Keratinocyte (primary cell): Measurements from ENCODE around the gene TNFAIP3. TPM values are rescaled to one million over a fixed set of nuclear protein-coding genes. Genes with fewer than 3 reads are reported as not detected.

ENCODE experiments used
- DNase-seq: peaks from one replicate; pipeline ENCODE4 v3.0.0-alpha.2; 2011; ENCODE audit warnings: low read depth, missing footprints, low spot score
- FAIRE-seq: peaks from 2 replicates; lab custom pipeline; 2011; peaks lifted over from hg19 to GRCh38; lab: Jason Lieb, UNC
- H2AFZ ChIP-seq: 2 replicates; pipeline ENCODE4 v1.6.0; 2012; ENCODE audit warnings: low read length, control low read depth, inconsistent platforms; ENCODE audit not compliant: control insufficient read depth
- H3K27ac ChIP-seq: 2 replicates; pipeline ENCODE4 v1.5.1; 2011; ENCODE audit warnings: low read length; ENCODE audit not compliant: control insufficient read depth, insufficient read depth
- H3K27me3 ChIP-seq: 3 replicates; pipeline ENCODE4 v1.6.0; 2011; ENCODE audit warnings: low read length; ENCODE audit not compliant: control insufficient read depth, insufficient read depth; ENCODE audit errors: extremely low read depth
- H3K36me3 ChIP-seq, 2 experiments: 2 replicates in 1 of 2; 3 replicates in 1 of 2; pipeline ENCODE4 v1.5.1; 2011; ENCODE audit warnings: low read length in 2 of 2, mild to moderate bottlenecking in 1 of 2; ENCODE audit not compliant: control insufficient read depth in 2 of 2, insufficient read depth in 2 of 2; ENCODE audit errors: extremely low read depth in 1 of 2
- H3K4me1 ChIP-seq: 3 replicates; pipeline ENCODE4 v1.5.1; 2011; ENCODE audit warnings: low read length; ENCODE audit not compliant: control insufficient read depth, insufficient read depth; ENCODE audit errors: extremely low read depth
- H3K4me2 ChIP-seq: 3 replicates; pipeline ENCODE4 v1.6.0; 2011; ENCODE audit warnings: low read depth, low read length; ENCODE audit not compliant: control insufficient read depth, insufficient read depth; ENCODE audit errors: extremely low read depth
- H3K4me3 ChIP-seq, 3 experiments: fragments of 200-600 bp in 1 of 3; sonication (generic) in 1 of 3; 2 replicates in 2 of 3; 3 replicates in 1 of 3; pipeline ENCODE4 v1.5.1; 2011 to 2016; ENCODE audit warnings: low read length in 3 of 3, mild to moderate bottlenecking in 3 of 3, control low read depth in 2 of 3, inconsistent platforms in 1 of 3, low read depth in 1 of 3, mixed read lengths in 1 of 3, mixed run types in 1 of 3, moderate library complexity in 1 of 3; ENCODE audit not compliant: control insufficient read depth in 2 of 3, insufficient read depth in 2 of 3; ENCODE audit errors: extremely low read depth in 1 of 3
- H3K79me2 ChIP-seq: 2 replicates; pipeline ENCODE4 v1.6.0; 2012; ENCODE audit warnings: low read length; ENCODE audit not compliant: control insufficient read depth, insufficient read depth
- H3K9ac ChIP-seq: 3 replicates; pipeline ENCODE4 v1.6.0; 2011; ENCODE audit warnings: low read length; ENCODE audit not compliant: control insufficient read depth, insufficient read depth; ENCODE audit errors: extremely low read depth
- H3K9me1 ChIP-seq: 3 replicates; pipeline ENCODE4 v1.6.0; 2011; ENCODE audit warnings: low read length; ENCODE audit not compliant: control insufficient read depth, insufficient read depth; ENCODE audit errors: extremely low read depth
- H3K9me3 ChIP-seq: 2 replicates; pipeline ENCODE4 v1.5.1; 2012; ENCODE audit warnings: low read depth, low read length; ENCODE audit not compliant: control insufficient read depth
- H4K20me1 ChIP-seq: 3 replicates; pipeline ENCODE4 v1.6.0; 2011; ENCODE audit warnings: low read length; ENCODE audit not compliant: control insufficient read depth, insufficient read depth; ENCODE audit errors: extremely low read depth
- EZH2 ChIP-seq: IDR thresholded peaks from one replicate; pipeline ENCODE4 v1.6.1; 2012; ENCODE audit warnings: inconsistent platforms, mild to moderate bottlenecking, low read length, moderate library complexity
- dilution Hi-C: fragments of 300-500 bp; cut with MboI; formaldehyde crosslinking; loops from one replicate; pipeline ENCODE4 v1.7.0; 2020; ENCODE audit warnings: low sequenced_read_pairs; ENCODE audit not compliant: extremely low pct_ligation_motif_present
- polyA plus RNA-seq, 5 experiments: library from polyadenylated mRNA; depleted of rRNA in 3 of 5; stranded (reverse) in 3 of 5; stranded (forward) in 1 of 5; unstranded in 1 of 5; fragments of >200 nt; gene quantifications; 1 replicate in 1 of 5; 2 replicates in 3 of 5; 3 replicates in 1 of 5; pipeline versions ENCODE4 v1.2.1 to v1.2.3, GENCODE V29; 2011 to 2012; ENCODE audit warnings: missing spikeins in 2 of 5, low read depth in 1 of 5, low replicate concordance in 1 of 5
- TF ChIP-seq, protein P1 (sequence below), 3 experiments: IDR thresholded peaks in 1 of 3; conservative IDR thresholded peaks in 1 of 3; optimal IDR thresholded peaks in 1 of 3; 2 replicates in 2 of 3; 3 replicates in 1 of 3; pipeline versions ENCODE3 to v1.5.1; 2011; ENCODE audit warnings: low read length in 3 of 3, mild to moderate bottlenecking in 3 of 3, moderate library complexity in 2 of 3, control low read depth in 1 of 3, inconsistent platforms in 1 of 3; ENCODE audit not compliant: insufficient read depth in 2 of 3; ENCODE audit errors: extremely low read depth in 1 of 3

TNFAIP3 gene
- polyA plus RNA-seq, 1 donor (not counting 4 experiments of a cell fraction or from before 2014, with no cell fraction given), result 141 TPM

DNA sequence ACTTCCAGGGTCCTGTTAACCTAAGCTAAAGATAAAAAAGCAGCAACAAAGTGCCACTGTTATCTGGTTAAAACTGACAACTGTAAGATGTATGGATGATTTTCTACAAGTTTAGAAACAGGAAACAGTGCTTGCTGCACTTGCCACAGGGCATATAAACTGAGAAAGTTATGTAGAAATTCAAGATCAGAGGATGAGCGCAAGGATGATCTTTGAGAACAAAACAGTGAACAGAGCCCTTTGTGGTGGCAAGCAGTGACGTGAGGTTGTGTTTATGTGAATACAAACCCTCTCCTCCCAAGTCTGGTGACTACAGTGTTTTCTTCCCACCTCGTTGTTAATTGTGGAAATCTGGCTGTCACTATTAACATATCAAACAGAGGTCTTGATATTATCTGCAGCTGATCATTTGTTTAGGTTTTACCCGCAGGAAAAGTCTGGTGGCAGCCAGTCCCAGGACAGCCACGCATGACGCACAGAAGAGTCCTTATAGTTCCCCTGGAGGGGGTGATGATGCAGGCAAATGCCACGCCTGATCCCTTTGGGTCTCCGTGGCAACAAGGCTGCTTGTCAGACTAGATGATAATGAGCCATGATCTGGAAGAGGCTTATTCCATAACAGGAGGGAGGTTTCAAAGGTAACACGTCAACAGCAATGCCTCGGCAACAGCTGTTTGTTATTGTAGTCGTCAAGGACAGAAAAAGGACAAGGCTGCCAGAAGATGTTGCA lies 43.1 kb upstream of the TNFAIP3 start:
- DNase-seq, result no peak
- dilution Hi-C loops, result no loop called here
- Histone ChIP-seq H3K4me2 (peak overlapping the region; percentile 76), H3K9me1 (no peaks in the 10 kb centered on the region), H4K20me1 (no peaks in the 10 kb centered on the region), H3K27me3 (no peaks in the 10 kb centered on the region), H3K4me3 (peak overlapping the region in 2 of 3 experiments; percentile 11 to 30), H3K4me1 (peaks cover 44% of the 10 kb centered on the region), H3K36me3 (peaks cover 0 to 3% of the 10 kb centered on the region in 2 experiments), H2AFZ (peak overlapping the region; percentile 45), H3K27ac (peak overlapping the region; percentile 95), H3K9ac (peak overlapping the region; percentile 67), H3K9me3 (no peaks in the 10 kb centered on the region), H3K79me2 (no peaks in the 10 kb centered on the region)
- peak; percentile 5 for FAIRE-seq
- no peak for TF ChIP-seq EZH2
- TF ChIP-seq, protein P1, sequence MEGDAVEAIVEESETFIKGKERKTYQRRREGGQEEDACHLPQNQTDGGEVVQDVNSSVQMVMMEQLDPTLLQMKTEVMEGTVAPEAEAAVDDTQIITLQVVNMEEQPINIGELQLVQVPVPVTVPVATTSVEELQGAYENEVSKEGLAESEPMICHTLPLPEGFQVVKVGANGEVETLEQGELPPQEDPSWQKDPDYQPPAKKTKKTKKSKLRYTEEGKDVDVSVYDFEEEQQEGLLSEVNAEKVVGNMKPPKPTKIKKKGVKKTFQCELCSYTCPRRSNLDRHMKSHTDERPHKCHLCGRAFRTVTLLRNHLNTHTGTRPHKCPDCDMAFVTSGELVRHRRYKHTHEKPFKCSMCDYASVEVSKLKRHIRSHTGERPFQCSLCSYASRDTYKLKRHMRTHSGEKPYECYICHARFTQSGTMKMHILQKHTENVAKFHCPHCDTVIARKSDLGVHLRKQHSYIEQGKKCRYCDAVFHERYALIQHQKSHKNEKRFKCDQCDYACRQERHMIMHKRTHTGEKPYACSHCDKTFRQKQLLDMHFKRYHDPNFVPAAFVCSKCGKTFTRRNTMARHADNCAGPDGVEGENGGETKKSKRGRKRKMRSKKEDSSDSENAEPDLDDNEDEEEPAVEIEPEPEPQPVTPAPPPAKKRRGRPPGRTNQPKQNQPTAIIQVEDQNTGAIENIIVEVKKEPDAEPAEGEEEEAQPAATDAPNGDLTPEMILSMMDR (optimal IDR thresholded peaks at IDR 0.05 in 1 of 3, IDR thresholded peaks at IDR 0.05 in 1 of 3, conservative IDR thresholded peaks at IDR 0.05 in 1 of 3; ENCODE audit: extremely low read depth in 1 of 3, insufficient read depth in 2 of 3, low read length in 3 of 3), result no peak

DNA sequence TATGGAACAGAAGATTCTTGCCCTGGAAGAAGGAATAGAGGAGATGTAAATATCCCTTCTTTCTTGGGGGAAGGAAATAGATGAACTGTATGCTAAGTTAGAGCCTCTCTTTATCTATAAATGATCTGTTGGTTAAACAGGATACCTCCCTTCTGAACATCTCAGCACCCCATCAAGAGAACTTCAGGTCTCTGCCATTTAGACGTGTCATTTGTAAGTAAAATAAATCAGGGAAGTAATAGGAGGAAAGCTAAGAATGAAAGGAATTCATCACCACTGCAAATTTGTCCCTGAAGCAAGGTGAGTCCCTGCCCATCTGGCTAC lies 42.5 kb upstream of the TNFAIP3 start:
- H3K36me3 ChIP-seq, result peaks cover 0 to 3% of the 10 kb centered on the region in 2 experiments
- peak overlapping the region; percentile 67 for H3K9ac ChIP-seq
- no peaks in the 10 kb centered on the region for H3K27me3 ChIP-seq
- H3K79me2 ChIP-seq, result no peaks in the 10 kb centered on the region
- no peaks in the 10 kb centered on the region for H3K9me3 ChIP-seq
- H3K27ac ChIP-seq, result peak overlapping the region; percentile 95
- peak overlapping the region; percentile 76 for H3K4me2 ChIP-seq
- peaks cover 50% of the 10 kb centered on the region for H3K4me1 ChIP-seq
- FAIRE-seq, result no peak
- no peaks in the 10 kb centered on the region for H4K20me1 ChIP-seq
- TF ChIP-seq EZH2, result no peak
- TF ChIP-seq, protein P1 (optimal IDR thresholded peaks at IDR 0.05 in 1 of 3, IDR thresholded peaks at IDR 0.05 in 1 of 3, conservative IDR thresholded peaks at IDR 0.05 in 1 of 3; ENCODE audit: extremely low read depth in 1 of 3, insufficient read depth in 2 of 3, low read length in 3 of 3), result no peak
- no peak for DNase-seq
- H3K9me1 ChIP-seq, result no peaks in the 10 kb centered on the region
- dilution Hi-C loops, result no loop called here
- H3K4me3 ChIP-seq, result peak overlapping the region in 2 of 3 experiments; percentile 11 to 30
- H2AFZ ChIP-seq, result peak overlapping the region; percentile 45
